Stimulated activated CD4-positive, alpha-beta T cell treated with anti-CD3 and anti-CD28 coated beads, Interleukin-4, amount 100 ng/mL, for 24 hours (primary cell): ENCODE measurements around the gene MYOM3.

ENCODE experiments used
- DNase-seq: peaks from one replicate; pipeline ENCODE4 v3.0.0-alpha.2; 2020

MYOM3 gene

GRCh38 chr1:24113641-24114033 is 1.7 kb upstream of the MYOM3 start:
- DNase-seq = no peak

GRCh38 chr1:24111262-24111995 is 506 bp downstream of the MYOM3 start:
- no peak for DNase-seq

- no peak for DNase-seq
Measured at GRCh38 chr1:24110642-24111261, 1.2 kb downstream of the MYOM3 start.

- DNase-seq = no peak
Measured at GRCh38 chr1:24109686-24110475, 2.1 kb downstream of the MYOM3 start.

GRCh38 chr1:24109166-24109483 is 2.8 kb downstream of the MYOM3 start:
- DNase-seq = no peak

- no peak for DNase-seq
Measured at GRCh38 chr1:24108334-24109165, 3.4 kb downstream of the MYOM3 start.

- no peak for DNase-seq
Measured at GRCh38 chr1:24107462-24108138, 4.3 kb downstream of the MYOM3 start.

GRCh38 chr1:24105368-24106160 is 6.4 kb downstream of the MYOM3 start:
- DNase-seq = no peak

- no peak for DNase-seq
Measured at GRCh38 chr1:24104854-24105253, 7.1 kb downstream of the MYOM3 start.

GRCh38 chr1:24103879-24104278 is 8.1 kb downstream of the MYOM3 start:
- no peak for DNase-seq

- DNase-seq = no peak
Measured at GRCh38 chr1:24103408-24103807, 8.5 kb downstream of the MYOM3 start.

GRCh38 chr1:24102961-24103360 is 9.0 kb downstream of the MYOM3 start:
- no peak for DNase-seq

- DNase-seq = no peak
Measured at GRCh38 chr1:24101796-24102586, 9.9 kb downstream of the MYOM3 start.

GRCh38 chr1:24100945-24101737 is 10.8 kb downstream of the MYOM3 start:
- DNase-seq = no peak

GRCh38 chr1:24098943-24099638 is 12.8 kb downstream of the MYOM3 start:
- no peak for DNase-seq

- DNase-seq = no peak
Measured at GRCh38 chr1:24098102-24098501, 13.8 kb downstream of the MYOM3 start.

- DNase-seq = no peak
Measured at GRCh38 chr1:24097663-24098062, 14.3 kb downstream of the MYOM3 start.

GRCh38 chr1:24096739-24097103 is 15.2 kb downstream of the MYOM3 start:
- DNase-seq = no peak

- no peak for DNase-seq
Measured at GRCh38 chr1:24096009-24096738, 15.8 kb downstream of the MYOM3 start.
